HTERT RPE-1 (cell line): ENCODE measurements around the gene RGSL1.
"Not testable (repeated sequence)": the region's sequence is repeated elsewhere in the genome, so short reads cannot be mapped to it uniquely, and the experiment has no call there.

ENCODE experiments used
- in situ Hi-C: fragments of 300-500 bp; cut with MboI; formaldehyde crosslinking; loops from 4 replicates; pipeline ENCODE4 v1.14.3; 2020; ENCODE audit warnings: low sequenced_read_pairs

RGSL1 gene

DNA sequence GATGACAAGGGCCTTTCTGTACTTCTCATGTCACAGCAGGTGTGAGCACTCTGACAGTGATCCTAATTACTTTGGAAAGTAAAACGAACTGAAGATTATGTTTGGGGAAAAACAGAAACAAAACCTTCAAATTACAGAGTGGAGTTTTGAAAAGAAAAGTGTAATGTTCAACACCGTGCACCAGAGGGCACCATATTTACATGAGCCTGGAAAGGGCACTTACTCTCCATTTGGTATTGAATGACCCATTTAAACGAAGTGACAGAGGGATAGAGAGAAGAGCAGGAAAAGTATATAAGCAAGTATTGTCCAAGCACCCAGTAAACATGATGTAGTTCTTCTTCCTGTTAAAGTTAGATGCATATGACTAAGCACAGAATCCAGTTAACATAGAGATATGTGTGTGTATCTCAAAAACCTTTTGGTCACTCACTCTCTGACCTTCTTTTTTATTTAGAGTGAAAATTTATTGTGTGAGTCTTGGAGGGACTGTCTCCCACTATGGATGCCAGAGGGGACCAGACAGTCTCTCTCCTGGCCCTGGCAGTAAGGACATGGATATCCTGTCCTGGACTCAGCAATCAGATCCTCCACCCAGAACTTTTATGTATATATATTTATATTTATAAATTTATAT is 3.8 kb upstream of the RGSL1 start:
- in situ Hi-C loops, result no loop called here

DNA sequence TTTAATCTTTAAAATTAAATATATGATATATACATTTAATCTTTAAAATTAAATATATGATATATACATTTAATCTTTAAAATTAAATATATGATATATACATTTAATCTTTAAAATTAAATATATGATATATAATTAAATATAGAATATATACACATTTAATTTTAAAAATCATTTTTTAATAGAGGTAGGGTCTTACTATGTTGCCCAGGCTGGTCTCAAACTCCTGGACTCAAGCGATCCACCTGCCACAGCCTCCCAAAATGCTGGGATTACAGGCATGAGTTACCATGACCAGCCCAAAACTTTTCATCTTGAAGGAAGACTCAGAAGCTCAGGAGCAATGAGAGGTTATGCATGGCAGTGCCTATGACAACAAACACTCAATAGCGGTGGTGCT is 2.8 kb upstream of the RGSL1 start:
- in situ Hi-C loops, result not testable (repeated sequence)

DNA sequence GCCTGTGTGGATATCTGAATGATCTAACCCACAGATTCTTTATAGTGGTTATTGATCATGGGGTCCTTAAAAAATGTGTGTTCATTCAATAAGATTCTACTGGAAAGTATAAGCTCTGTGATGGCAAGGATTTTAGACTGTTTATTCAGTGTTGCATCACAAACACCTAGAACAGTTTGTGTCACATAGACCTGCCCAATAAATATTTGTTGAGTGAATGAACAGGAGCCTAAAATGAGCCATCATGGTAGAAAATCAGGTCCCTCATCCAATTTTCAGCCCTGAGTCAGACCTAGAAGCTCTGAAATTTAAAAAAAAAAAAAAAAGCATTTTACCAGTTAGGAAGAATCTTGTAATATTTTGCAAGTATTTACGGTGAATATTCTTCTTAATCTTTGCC is 2.3 kb upstream of the RGSL1 start:
- in situ Hi-C loops, result no loop called here

DNA sequence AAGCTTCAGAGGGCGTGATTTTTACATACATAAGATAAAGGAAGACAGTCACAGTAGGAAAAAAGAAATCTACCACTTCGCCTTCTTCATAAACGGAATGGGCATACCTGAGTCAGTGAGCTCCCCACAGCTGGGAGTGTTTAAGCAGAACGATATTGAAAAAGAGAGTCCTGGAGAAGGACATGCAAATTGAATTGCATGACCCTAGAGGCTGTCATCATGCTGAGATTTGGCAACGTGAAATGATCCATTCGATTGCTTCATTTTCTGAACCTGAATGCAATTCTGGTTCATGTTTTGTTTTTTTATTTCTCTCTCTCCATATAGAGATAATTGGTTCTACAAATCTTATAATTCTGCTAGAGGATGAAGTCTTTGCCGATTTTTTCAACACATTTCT is 3.7 kb downstream of the RGSL1 start:
- in situ Hi-C loops, result no loop called here

DNA sequence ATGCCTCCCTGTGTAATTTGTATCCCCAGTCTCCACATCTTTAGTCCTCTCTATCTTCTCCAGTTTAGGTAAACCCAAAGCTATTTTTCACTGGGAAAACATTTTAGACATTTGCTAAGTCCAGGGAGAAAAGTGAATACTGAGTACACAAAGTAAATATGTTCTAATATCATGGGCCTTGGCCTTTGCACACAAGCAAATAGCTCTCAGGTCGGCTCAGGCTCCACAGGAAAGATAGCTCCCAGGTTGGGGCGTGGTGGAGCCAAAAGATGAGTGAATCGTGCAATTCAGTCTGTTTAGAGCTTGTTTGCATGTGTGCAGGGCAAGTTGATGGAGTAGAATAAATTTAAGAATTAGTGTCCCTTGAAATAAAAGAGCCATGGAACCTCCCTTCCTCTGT is 7.9 kb downstream of the RGSL1 start:
- in situ Hi-C loops, result no loop called here

DNA sequence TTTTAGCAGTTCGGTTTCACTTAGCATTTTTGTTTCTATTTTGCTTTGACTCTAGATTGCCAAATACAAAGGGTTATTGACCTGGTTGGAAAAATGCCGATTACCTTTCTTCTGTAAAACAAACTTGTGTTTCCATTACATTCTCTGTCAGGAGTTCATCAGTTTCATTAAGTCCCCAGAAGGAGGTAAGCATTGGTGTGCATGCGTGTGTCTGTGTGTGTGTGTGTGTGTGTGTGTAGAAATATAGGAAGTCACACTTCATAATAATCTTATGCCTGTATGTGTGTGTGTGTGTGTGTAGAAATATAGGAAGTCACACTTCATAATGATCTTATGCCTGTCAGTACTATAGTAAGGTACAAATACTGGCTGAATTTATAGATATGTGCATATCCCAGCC is 10.0 kb downstream of the RGSL1 start:
- in situ Hi-C loops, result no loop called here

DNA sequence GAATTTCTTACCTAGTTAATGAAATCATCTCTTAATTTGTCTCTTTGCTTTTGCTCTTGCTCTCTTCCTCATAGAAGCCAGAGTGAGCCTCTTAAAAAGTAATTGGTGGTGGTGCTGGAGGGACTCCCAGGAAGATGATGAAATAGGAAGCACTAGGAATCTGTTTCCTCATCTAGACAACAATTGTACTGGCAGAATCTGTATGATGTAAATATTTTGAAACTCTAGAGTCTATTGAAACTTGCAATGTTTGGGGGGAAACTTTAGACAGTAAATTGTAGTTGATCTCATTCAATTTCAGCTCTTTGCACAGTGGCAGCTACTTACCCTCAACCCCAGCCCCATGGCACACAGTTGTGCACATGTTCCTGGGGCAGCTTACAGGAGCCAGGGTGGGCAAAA is 10.6 kb downstream of the RGSL1 start:
- in situ Hi-C loops, result no loop called here

DNA sequence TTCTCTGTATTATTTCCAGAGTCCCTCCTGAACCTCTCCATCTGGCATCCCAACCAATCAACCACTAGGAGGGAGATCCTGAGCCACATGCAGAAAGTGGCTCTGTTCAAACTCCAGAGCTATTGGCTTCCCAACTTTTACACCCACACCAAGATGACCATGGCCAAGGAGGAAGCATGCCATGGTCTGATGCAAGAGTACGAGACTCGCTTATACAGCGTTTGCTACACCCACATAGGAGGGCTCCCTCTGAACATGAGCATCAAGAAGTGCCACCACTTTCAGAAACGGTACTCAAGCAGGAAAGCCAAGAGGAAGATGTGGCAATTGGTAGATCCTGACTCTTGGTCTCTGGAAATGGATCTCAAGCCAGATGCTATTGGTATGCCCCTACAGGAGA is 23.6 kb downstream of the RGSL1 start:
- in situ Hi-C loops, result no loop called here

DNA sequence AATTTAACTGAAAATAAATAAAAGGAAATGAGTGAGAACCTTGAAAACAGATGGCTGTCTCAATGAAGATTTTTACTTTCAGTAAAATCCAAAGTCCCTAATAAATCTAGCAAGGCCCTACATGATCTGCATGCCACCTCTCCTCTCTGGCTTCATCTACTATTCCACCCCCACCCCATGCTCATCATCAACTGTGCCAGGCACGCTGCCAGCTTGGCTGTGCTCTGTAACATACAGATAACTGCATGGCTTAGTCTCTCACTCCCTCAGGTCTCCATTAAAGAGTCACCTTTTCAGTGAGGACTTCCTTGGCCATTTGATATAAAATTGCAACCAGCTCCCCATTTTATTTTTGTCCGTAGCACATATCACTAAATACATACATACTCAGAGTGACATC is 26.7 kb downstream of the RGSL1 start:
- in situ Hi-C loops, result no loop called here

DNA sequence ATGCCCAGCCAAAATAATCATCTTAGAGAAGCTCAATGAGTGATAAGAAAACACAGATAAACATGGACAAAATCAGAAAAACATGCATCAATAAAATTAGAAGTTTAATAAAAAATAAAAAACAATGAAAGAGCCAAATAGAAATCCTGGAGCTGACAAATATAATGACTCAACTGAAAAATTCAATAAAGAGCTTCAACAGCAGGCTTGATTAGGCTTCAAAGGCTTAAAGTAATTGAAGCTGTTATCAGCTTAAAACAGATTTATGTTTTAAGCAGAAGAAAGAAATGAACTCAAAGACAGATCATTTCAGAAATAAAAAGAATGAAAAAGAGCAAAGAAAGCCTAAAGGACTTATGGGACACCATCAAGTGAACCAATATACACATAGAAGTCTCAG is 28.3 kb downstream of the RGSL1 start:
- in situ Hi-C loops, result no loop called here

DNA sequence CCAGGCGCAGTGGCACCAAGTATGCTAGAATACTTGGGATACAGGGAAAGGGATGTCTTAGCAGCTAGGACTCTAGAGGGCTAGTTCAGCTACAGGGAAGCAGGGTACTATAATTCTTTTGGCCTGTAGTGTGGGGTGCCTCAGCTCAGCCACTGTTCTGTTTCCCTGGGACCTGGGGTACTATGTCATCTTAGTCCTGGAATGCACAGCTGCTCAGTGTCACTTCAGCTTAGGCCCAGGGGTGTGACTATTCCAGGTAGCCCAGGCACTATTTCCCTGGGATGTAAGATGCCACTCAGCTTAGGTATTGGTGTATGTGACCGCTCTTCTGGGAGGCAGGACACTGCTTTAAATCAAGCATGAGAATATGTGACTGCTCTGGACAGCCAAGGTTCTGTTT is 34.1 kb downstream of the RGSL1 start:
- in situ Hi-C loops, result no loop called here

DNA sequence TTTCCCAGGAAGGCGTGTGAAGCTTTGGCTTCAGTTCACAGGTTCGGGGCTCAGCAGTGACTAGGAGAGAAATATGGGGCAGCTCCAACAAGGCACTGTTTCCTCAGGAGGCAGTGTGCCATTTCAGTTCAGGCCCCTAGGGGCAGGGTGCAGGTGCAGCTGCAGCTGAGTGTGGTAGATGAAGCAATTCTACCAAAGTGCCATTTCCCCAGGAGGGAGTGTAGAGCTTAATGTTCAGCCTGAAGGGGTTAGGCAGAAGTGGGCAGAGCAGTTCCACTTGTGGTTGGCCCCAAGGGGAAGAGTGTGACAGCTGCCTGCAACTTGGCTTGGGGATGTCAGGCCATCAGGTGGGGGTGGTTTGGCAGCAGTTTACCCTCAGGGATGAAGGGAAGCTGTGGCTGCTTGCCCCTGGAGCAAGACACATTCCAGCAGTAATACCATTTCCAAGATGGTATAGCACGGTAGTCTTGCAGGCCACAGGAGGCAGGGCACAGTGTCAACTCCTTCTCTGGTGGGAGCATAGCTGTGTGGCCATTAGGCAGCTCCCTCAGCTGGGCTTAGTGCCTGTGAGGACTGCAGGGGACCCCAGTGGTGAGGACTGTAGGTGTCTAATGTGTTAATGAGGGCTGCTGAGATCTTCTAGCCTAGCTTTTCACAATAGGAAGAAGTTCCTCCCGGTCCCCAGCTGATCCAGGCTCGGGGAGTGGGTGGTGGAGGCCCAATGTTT is 34.7 kb downstream of the RGSL1 start:
- in situ Hi-C loops, result no loop called here

DNA sequence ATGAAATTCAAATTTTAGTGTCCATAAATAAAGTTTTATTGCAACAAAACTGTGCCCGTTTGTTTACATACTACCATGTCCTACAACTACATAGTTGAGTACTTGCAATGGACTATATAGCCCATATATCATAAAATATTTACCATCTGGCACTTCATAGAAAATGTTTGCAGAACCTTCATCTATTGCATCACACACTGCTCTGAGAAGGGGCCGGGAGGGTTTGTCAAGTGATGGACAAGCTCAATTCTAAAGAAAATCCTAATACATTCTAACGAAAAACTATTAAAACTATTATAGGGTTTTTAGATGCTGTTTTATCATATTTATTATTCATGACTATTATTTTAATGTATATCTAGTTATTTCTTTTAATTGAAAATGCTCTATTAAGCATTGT is 35.9 kb downstream of the RGSL1 start:
- in situ Hi-C loops, result no loop called here

DNA sequence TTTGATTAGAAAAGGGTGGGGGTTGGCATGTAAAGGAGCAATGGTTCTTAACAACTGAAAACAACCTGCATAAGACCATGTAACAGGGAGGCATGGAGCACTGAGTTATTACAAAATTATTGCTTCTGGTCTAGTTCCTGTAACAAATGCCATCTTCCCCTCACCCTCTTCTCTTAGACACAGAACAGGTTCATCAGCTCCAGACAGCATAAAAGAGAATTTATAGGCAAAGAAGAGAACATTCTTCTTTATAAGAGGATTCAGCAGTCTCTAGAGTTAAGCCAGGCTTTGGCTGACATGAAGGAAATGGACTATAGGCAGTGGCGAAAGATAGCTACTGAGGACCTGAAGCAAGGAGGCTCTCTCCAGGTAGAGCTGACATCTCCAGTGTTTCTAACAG is 38.9 kb downstream of the RGSL1 start:
- in situ Hi-C loops, result no loop called here

DNA sequence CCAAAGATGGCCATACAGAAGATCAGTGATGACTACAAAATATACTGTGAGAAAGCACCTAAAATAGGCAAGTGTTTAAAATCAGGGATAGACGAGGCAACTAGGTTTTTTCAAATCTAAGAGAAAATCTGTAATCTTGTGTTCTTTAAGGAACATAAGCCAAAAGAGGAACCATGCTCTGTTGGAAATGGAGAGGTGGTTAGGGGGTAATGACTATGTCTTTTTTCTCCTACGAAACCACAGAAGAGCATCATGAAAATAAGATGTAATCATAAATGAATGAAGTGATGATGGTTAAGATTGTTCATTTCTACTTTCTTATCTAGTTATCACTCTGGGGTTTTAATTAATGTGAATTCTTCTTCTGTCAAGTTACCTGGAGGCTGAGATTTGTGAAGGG is 43.1 kb downstream of the RGSL1 start:
- in situ Hi-C loops, result no loop called here

DNA sequence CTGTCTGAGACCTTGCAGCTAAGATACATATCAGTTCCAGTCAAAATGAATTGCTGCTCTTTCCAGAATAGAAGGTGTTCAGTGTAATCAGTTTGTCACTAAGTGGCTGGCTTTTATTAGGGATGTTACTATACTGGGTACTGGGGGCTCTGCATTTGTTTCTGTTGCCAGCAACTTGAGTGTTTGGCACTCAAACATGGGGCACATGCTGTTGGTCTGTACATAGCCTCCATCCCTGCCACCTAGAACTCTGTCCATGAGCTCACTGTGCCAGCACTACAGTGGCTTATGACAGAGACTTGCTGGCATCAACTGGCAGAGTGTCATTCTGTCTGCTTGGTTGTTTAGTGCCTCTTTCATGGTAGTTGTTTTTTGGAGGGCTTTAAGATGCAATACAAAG is 45.1 kb downstream of the RGSL1 start:
- in situ Hi-C loops, result no loop called here

DNA sequence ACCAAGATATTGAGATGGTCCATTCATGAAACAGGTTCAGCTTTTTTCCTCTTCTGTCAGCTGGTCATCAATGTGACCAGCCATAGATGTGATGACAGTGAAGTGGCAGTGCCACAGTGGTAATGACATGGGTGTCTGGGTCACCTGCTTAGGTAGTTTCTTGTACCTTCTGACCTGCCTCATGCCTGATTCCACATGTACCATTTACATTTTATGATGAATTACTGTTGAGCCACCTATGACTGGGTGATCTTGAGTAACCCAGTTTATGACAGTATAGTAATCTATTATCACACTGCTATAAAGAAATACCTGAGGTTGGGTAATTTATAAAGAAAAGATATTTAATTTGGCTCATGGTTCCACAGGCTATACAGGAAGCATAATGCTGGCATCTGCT is 45.7 kb downstream of the RGSL1 start:
- in situ Hi-C loops, result no loop called here

DNA sequence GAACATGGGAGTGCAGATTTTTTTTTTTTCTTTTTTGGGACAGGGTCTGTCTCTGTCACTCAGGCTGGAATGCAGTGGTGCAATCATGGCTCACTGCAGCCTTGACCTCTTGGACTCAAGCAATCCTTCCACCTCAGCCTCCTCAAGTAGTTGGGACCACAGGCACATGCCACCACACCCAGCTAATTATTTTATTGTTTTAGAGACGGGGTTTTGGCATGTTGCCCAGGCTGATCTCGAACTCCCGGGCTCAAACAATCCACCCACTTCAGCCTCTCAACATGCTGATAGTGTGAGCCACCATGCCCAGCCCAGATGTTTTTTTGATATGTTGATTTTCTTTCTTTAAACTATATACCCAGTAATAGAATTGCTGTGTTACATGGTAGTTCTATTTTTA is 57.7 kb downstream of the RGSL1 start:
- in situ Hi-C loops, result no loop called here

DNA sequence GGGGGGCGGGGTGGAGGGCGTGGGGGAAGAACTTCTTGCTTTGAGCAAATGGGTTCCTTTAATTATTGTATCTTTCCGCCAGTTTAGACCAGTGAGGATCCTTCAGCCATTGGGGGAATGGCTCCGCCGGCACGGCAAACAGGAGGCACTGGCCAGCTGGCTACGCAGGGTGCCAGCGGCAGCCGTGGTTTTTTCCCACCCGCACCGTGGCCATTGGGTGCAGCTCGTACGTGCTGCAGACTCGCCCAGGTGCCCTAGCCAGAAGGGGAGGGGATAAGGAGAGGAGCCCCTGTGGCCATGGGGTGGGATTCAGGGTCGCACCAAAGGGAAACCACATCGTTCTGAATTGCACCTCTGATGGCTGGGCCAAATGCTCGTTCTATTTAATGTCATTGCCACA is 65.6 kb downstream of the RGSL1 start:
- in situ Hi-C loops, result no loop called here

DNA sequence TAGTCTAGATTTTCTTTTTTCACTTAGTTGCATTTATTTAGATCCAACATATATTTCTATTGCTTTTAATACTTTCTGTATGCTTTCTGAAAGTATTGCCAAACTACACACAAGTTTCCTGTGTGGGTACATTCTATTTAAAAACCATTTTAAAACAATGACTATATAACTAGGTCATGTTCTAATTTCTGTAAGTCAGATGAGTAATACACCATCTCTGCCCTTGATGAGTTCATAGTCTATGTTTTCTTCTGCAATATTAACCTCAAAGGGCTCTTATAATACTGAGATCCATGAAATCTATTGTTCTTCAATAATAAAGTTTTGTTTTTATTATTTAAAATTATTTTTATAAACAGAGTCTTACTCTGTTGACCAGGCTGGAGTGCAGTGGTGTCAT is 70.8 kb downstream of the RGSL1 start:
- in situ Hi-C loops, result no loop called here

DNA sequence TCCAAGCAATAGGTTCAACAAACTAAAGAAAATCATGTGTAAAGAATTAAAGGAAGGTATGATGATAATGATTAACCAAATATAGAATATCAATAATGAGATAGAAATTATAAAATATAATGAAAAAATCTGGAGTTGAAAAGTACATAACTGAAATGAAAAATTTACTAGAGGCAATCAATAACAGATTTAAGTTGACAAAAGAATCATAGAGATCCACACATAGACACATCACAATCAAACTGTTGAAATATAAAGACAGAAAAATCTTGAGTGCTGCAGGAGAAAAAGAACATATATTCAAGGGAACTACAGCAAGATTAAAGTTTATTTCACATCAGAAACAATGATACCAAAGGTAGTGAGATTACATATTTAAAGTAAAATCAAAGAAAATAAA is 75.4 kb downstream of the RGSL1 start:
- in situ Hi-C loops, result no loop called here

DNA sequence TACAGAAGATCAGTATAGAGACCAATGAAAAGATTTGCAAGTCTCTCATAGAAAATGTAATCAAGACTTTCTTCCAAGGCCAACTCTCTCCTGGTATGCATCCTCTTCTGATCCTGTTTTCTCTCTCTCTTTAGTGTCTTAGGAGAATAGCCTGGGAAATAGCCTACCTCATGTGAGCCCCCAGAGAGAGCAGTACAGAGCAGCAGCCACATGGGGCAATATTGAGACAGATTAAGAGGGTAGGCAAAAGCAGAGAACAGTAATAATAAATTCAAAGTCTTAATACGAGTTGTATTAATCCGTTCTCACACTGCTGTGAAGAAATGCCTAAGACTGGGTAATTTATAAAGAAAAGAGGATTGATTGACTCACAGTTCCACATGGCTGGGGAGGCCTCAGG is 77.7 kb downstream of the RGSL1 start:
- in situ Hi-C loops, result no loop called here

DNA sequence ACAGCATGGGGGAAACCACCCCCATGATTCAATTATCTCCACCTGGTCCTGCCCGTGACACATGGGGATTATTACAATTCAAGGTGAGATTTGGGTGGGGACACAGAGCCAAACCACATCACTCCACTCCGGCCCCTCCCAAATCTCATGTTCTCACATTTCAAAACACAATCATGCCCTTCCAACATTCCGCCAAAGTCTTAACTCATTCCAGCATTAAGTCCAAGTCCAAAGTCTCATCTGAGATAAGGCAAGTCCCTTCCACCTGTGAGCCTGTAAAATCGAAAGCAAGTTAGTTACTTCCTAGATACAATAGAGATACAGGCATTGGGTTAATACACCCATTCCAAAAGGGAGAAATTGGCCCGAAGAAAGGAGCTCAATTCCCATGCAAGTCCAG is 78.3 kb downstream of the RGSL1 start:
- in situ Hi-C loops, result not testable (repeated sequence)
